HUDEP-2 (cell line): ENCODE results near the gene ADAMTS10.
"Not testable (repeated sequence)": the region's sequence is repeated elsewhere in the genome, so short reads cannot be mapped to it uniquely, and the experiment has no call there.

Experiments used
- DNase-seq, 76 experiments: peaks; one replicate each; lab custom pipeline; 2025; ENCODE audit not compliant: unreplicated experiment in 76 of 76; lab: John Stamatoyannopoulos, UW

The ADAMTS10 gene

GRCh38 chr19:8629184-8629583 lies 18.7 kb upstream of the ADAMTS10 start:
- DNase-seq: no peak

GRCh38 chr19:8626842-8627241 lies 16.3 kb upstream of the ADAMTS10 start:
- no peak for DNase-seq

GRCh38 chr19:8622886-8623285 lies 12.4 kb upstream of the ADAMTS10 start:
- DNase-seq: peak in 1 of 76 experiments; percentile 9

- DNase-seq: no peak
Observed at GRCh38 chr19:8618751-8619150, 8.2 kb upstream of the ADAMTS10 start.

GRCh38 chr19:8617984-8618383 lies 7.5 kb upstream of the ADAMTS10 start:
- DNase-seq: no peak

GRCh38 chr19:8617325-8617724 lies 6.8 kb upstream of the ADAMTS10 start:
- not testable (repeated sequence) for DNase-seq

GRCh38 chr19:8616861-8617260 lies 6.3 kb upstream of the ADAMTS10 start:
- DNase-seq: no peak

GRCh38 chr19:8615813-8616596 lies 5.5 kb upstream of the ADAMTS10 start:
- DNase-seq: peak in 59 of 76 experiments; percentile 6 to 75 (median 50)

GRCh38 chr19:8615024-8615423 lies 4.5 kb upstream of the ADAMTS10 start:
- no peak for DNase-seq

- DNase-seq: no peak
Observed at GRCh38 chr19:8614455-8614854, 3.9 kb upstream of the ADAMTS10 start.

- no peak for DNase-seq
Observed at GRCh38 chr19:8612807-8613171, 2.3 kb upstream of the ADAMTS10 start.

GRCh38 chr19:8611877-8612806 lies 1.6 kb upstream of the ADAMTS10 start:
- peak in 1 of 76 experiments; percentile 14 for DNase-seq

- peak in 2 of 76 experiments; percentile 9 to 15 for DNase-seq
Observed at GRCh38 chr19:8611391-8611876, 919 bp upstream of the ADAMTS10 start.

- no peak for DNase-seq
Observed at GRCh38 chr19:8610936-8611300, 403 bp upstream of the ADAMTS10 start.

- peak in 12 of 76 experiments; percentile 9 to 35 (median 24) for DNase-seq
Observed at GRCh38 chr19:8609279-8610040, 1.1 kb downstream of the ADAMTS10 start.

- no peak for DNase-seq
Observed at GRCh38 chr19:8608941-8609278, 1.6 kb downstream of the ADAMTS10 start.

GRCh38 chr19:8607386-8607785 lies 3.1 kb downstream of the ADAMTS10 start:
- peak in 27 of 76 experiments; percentile 6 to 62 (median 27) for DNase-seq

- no peak for DNase-seq
Observed at GRCh38 chr19:8605514-8605913, 5.0 kb downstream of the ADAMTS10 start.

- no peak for DNase-seq
Observed at GRCh38 chr19:8601796-8602195, 8.7 kb downstream of the ADAMTS10 start.

GRCh38 chr19:8600816-8601215 lies 9.7 kb downstream of the ADAMTS10 start:
- no peak for DNase-seq

- no peak for DNase-seq
Observed at GRCh38 chr19:8600064-8600463, 10.5 kb downstream of the ADAMTS10 start.
